ENCODE data around the gene SUMF1.

DNA sequence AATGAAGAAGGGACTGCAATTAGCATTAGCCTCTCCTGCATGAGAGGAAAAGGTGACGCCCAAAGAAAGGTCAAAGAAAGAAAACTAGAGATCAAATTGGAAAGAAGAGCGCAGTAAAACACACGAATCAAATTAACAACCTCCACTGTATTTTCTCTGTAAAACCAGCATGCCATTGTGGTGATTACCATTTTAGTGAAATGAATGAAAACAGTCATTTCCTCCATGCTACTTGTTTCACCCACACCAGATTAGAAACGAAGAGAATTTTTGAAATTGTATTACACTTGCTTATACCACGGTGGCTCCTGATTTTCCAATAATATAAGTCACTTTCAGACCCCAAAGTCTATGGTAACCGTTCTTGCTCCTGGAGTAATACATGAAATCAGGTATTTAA, 71.6 kb downstream of the SUMF1 start:
- TF ChIP-seq, protein P1, sequence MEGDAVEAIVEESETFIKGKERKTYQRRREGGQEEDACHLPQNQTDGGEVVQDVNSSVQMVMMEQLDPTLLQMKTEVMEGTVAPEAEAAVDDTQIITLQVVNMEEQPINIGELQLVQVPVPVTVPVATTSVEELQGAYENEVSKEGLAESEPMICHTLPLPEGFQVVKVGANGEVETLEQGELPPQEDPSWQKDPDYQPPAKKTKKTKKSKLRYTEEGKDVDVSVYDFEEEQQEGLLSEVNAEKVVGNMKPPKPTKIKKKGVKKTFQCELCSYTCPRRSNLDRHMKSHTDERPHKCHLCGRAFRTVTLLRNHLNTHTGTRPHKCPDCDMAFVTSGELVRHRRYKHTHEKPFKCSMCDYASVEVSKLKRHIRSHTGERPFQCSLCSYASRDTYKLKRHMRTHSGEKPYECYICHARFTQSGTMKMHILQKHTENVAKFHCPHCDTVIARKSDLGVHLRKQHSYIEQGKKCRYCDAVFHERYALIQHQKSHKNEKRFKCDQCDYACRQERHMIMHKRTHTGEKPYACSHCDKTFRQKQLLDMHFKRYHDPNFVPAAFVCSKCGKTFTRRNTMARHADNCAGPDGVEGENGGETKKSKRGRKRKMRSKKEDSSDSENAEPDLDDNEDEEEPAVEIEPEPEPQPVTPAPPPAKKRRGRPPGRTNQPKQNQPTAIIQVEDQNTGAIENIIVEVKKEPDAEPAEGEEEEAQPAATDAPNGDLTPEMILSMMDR (CRISPR knock-in tag; IDR thresholded peaks at IDR 0.05): no peak
- TF ChIP-seq ZNF749 (CRISPR knock-in tag; IDR thresholded peaks at IDR 0.05; ENCODE audit: borderline replicate concordance) (no peak), POLR2A (IDR thresholded peaks at IDR 0.05; ENCODE audit: insufficient read depth in 1 of 2, low read depth in 2 of 2, low read length in 2 of 2) (no peak), SMARCC2 (IDR thresholded peaks at IDR 0.05) (no peak), RXRA (CRISPR knock-in tag; IDR thresholded peaks at IDR 0.05) (no peak), DNMT1 (CRISPR knock-in tag; IDR thresholded peaks at IDR 0.05) (no peak), ATF1 (CRISPR knock-in tag; IDR thresholded peaks at IDR 0.05) (no peak), ZBTB8A (CRISPR knock-in tag; IDR thresholded peaks at IDR 0.05; ENCODE audit: borderline replicate concordance, low read depth) (no peak)
- TF ChIP-seq, protein P2, sequence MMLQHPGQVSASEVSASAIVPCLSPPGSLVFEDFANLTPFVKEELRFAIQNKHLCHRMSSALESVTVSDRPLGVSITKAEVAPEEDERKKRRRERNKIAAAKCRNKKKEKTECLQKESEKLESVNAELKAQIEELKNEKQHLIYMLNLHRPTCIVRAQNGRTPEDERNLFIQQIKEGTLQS (CRISPR knock-in tag; IDR thresholded peaks at IDR 0.05): no peak
- TF ChIP-seq, protein P3, sequence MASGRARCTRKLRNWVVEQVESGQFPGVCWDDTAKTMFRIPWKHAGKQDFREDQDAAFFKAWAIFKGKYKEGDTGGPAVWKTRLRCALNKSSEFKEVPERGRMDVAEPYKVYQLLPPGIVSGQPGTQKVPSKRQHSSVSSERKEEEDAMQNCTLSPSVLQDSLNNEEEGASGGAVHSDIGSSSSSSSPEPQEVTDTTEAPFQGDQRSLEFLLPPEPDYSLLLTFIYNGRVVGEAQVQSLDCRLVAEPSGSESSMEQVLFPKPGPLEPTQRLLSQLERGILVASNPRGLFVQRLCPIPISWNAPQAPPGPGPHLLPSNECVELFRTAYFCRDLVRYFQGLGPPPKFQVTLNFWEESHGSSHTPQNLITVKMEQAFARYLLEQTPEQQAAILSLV (CRISPR knock-in tag; IDR thresholded peaks at IDR 0.05; ENCODE audit: borderline replicate concordance): no peak
- TF ChIP-seq, protein P4, sequence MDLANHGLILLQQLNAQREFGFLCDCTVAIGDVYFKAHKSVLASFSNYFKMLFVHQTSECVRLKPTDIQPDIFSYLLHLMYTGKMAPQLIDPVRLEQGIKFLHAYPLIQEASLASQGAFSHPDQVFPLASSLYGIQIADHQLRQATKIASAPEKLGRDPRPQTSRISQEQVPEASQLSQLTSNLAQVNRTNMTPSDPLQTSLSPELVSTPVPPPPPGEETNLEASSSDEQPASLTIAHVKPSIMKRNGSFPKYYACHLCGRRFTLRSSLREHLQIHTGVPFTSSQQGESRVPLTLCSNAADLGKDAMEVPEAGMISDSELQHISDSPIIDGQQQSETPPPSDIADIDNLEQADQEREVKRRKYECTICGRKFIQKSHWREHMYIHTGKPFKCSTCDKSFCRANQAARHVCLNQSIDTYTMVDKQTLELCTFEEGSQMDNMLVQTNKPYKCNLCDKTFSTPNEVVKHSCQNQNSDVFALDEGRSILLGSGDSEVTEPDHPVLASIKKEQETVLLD (CRISPR knock-in tag; IDR thresholded peaks at IDR 0.05; ENCODE audit: low read depth): no peak
